Activated T-cell treated with anti-CD3 and anti-CD28 coated beads, Interleukin-2, amount 50 U/mL, for 72 hours (primary cell): Measurements from ENCODE around the gene LAMA5. TPM values are rescaled to one million over a fixed set of nuclear protein-coding genes. Genes with fewer than 3 reads are reported as not detected.

Experiments
- total RNA-seq, 2 donors: library from RNA; stranded (reverse); gene quantifications; one replicate each; pipeline ENCODE4 v1.2.3, GENCODE V29; 2022

Gene LAMA5
- total RNA-seq, 2 donors from 2014 or later, result 0.86 to 0.99 TPM

Other genes starting within 250 kb of the LAMA5 start
- gene LSM14B, start 244.8 kb downstream of the LAMA5 start, total RNA-seq, result 10 to 100 TPM; 37.2 to 45.3 TPM
- 100 to 1,000 TPM; 220 to 234 TPM for gene PSMA7, start 223.9 kb downstream of the LAMA5 start, total RNA-seq
- 10 to 100 TPM; 16.1 to 19.8 TPM for gene SS18L1, start 223.5 kb downstream of the LAMA5 start, total RNA-seq
- gene MTG2, start 184.3 kb downstream of the LAMA5 start, total RNA-seq, result 10 to 100 TPM; 28.3 to 48.2 TPM
- not detected for gene HRH3, start 147.0 kb downstream of the LAMA5 start, total RNA-seq
- gene OSBPL2, start 128.8 kb downstream of the LAMA5 start, total RNA-seq, result 10 to 100 TPM; 40.6 to 44.2 TPM
- 100 to 1,000 TPM in 1 of 2 donors, 10 to 100 TPM in 1; 95.4 to 114 TPM for gene ADRM1, start 64.3 kb downstream of the LAMA5 start, total RNA-seq
- 1,000 to 10,000 TPM; 2,573 to 2,599 TPM for gene RPS21, start 19.8 kb upstream of the LAMA5 start, total RNA-seq
- gene CABLES2, start 40.0 kb upstream of the LAMA5 start, total RNA-seq, result 1 to 10 TPM; 7.1 to 8.3 TPM
- not detected for gene RBBP8NL, start 60.2 kb upstream of the LAMA5 start, total RNA-seq
- not detected for gene GATA5, start 108.7 kb upstream of the LAMA5 start, total RNA-seq